Measurements from ENCODE around the gene HOOK2. TPM values are rescaled to one million over a fixed set of nuclear protein-coding genes. Genes with fewer than 3 reads are reported as not detected.

The HOOK2 gene
- total RNA-seq, 1 donor from 2014 or later = 25.9 TPM

DNA sequence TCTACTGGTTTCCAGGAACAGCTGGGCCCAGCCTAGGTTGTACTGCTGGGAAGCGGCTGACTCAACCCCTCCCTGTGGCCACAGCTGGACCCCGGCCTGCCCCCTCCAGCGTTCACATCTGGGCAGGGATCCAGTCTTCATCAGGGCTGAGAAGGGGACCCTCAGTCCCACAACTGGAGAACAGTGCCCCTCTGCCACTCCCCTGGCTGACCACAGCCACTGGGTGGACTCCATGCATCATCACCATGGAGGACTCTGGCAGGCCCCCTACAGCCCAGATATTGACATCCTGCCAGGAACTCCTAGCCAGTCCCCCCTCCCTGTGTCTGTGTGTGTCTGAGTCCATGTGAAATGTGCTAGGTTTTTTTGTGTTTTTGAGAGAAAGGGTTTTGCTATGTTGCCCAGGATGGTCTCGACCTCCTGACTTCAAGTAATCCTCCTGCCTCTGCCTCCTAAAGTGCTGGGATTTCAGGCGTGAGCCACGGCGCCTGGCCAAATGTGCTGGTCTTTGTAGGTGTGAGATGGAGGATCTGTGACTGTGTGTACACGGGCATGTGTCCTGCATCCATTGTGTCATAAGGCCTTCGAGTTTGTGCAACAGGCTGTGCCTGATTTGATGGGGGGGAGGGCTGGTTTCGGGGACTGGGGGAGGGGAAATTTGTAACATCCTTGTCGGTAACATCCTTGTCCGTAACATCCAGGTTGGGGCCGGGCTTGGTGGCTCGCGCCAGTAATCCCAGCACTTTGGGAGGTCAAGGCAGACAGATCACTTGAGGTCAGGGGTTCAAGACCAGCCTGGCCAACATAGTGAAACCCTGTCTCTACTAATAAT is 4.0 kb upstream of the HOOK2 start:
- Histone ChIP-seq H3K4me1 (ENCODE audit: insufficient read depth, low read length) (peaks cover 51% of the 10 kb centered on the region), H3K27me3 (ENCODE audit: insufficient read depth, low read length) (no peaks in the 10 kb centered on the region), H3K9ac (ENCODE audit: low read length) (peak overlapping the region; percentile 84), H4K20me1 (ENCODE audit: insufficient read depth, low read length) (no peaks in the 10 kb centered on the region), H3K4me2 (ENCODE audit: low read length) (peak overlapping the region; percentile 89), H3K36me3 (ENCODE audit: insufficient read depth, low read length) (no peaks in the 10 kb centered on the region), H2AFZ (ENCODE audit: low read depth, low read length) (peak overlapping the region; percentile 88), H3K9me3 (ENCODE audit: insufficient read depth, low read depth, low read length) (no peaks in the 10 kb centered on the region), H3K79me2 (ENCODE audit: insufficient read depth, low read length) (no peaks in the 10 kb centered on the region), H3K27ac (ENCODE audit: low read depth, low read length) (peak overlapping the region; percentile 89), H3K4me3 (ENCODE audit: insufficient read depth, low read depth, low read length) (peak overlapping the region; percentile 68)
- no peak for TF ChIP-seq EZH2 (IDR thresholded peaks at IDR 0.05; ENCODE audit: insufficient read depth, low read length)
- TF ChIP-seq, protein P1, sequence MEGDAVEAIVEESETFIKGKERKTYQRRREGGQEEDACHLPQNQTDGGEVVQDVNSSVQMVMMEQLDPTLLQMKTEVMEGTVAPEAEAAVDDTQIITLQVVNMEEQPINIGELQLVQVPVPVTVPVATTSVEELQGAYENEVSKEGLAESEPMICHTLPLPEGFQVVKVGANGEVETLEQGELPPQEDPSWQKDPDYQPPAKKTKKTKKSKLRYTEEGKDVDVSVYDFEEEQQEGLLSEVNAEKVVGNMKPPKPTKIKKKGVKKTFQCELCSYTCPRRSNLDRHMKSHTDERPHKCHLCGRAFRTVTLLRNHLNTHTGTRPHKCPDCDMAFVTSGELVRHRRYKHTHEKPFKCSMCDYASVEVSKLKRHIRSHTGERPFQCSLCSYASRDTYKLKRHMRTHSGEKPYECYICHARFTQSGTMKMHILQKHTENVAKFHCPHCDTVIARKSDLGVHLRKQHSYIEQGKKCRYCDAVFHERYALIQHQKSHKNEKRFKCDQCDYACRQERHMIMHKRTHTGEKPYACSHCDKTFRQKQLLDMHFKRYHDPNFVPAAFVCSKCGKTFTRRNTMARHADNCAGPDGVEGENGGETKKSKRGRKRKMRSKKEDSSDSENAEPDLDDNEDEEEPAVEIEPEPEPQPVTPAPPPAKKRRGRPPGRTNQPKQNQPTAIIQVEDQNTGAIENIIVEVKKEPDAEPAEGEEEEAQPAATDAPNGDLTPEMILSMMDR (IDR thresholded peaks at IDR 0.05; ENCODE audit: insufficient read depth, low read depth, low read length) = no peak
- peaks cover 21% of the 10 kb centered on the region for H3K4me1 Mint-ChIP-seq (ENCODE audit: low read depth, unreplicated experiment)
- H3K27me3 Mint-ChIP-seq (ENCODE audit: low read depth, unreplicated experiment) = no peaks in the 10 kb centered on the region
- DNase-seq (ENCODE audit: low read depth) (peak; percentile 77), FAIRE-seq (no peak)
- peaks cover 2% of the 10 kb centered on the region for H3K36me3 Mint-ChIP-seq (ENCODE audit: low read depth, unreplicated experiment)
- H3K4me3 Mint-ChIP-seq (ENCODE audit: unreplicated experiment) = peak overlapping the region; percentile 85
- H3K9me3 Mint-ChIP-seq (ENCODE audit: unreplicated experiment) = no peaks in the 10 kb centered on the region
- peak overlapping the region; percentile 95 for H3K27ac Mint-ChIP-seq (ENCODE audit: unreplicated experiment)

DNA sequence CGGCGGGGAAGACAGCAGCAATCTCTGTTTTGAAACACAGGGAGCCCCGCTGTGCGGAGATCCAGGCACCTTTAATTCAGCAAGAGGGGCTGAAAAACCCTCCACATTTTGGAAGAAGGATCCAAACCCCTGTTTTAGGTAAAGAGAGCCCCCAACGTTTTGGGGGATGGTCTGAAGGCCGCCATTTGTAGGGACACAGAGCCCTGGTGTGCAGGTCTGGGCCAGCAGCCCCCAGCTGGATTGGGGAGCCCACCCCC is 3.5 kb upstream of the HOOK2 start:
- H3K27ac Mint-ChIP-seq (ENCODE audit: unreplicated experiment) = peak overlapping the region; percentile 95
- H2AFZ ChIP-seq (ENCODE audit: low read depth, low read length) = peak overlapping the region; percentile 88
- peak overlapping the region; percentile 84 for H3K9ac ChIP-seq (ENCODE audit: low read length)
- H3K4me2 ChIP-seq (ENCODE audit: low read length) = peak overlapping the region; percentile 89
- no peaks in the 10 kb centered on the region for H3K27me3 Mint-ChIP-seq (ENCODE audit: low read depth, unreplicated experiment)
- H3K27me3 ChIP-seq (ENCODE audit: insufficient read depth, low read length) = no peaks in the 10 kb centered on the region
- TF ChIP-seq, protein P1 (IDR thresholded peaks at IDR 0.05; ENCODE audit: insufficient read depth, low read depth, low read length) = no peak
- TF ChIP-seq EZH2 (IDR thresholded peaks at IDR 0.05; ENCODE audit: insufficient read depth, low read length) = no peak
- peak overlapping the region; percentile 89 for H3K27ac ChIP-seq (ENCODE audit: low read depth, low read length)
- FAIRE-seq (no peak), DNase-seq (ENCODE audit: low read depth) (no peak)
- no peaks in the 10 kb centered on the region for H3K9me3 ChIP-seq (ENCODE audit: insufficient read depth, low read depth, low read length)
- no peaks in the 10 kb centered on the region for H3K79me2 ChIP-seq (ENCODE audit: insufficient read depth, low read length)
- no peaks in the 10 kb centered on the region for H3K36me3 ChIP-seq (ENCODE audit: insufficient read depth, low read length)
- no peaks in the 10 kb centered on the region for H3K9me3 Mint-ChIP-seq (ENCODE audit: unreplicated experiment)
- H3K36me3 Mint-ChIP-seq (ENCODE audit: low read depth, unreplicated experiment) = peaks cover 2% of the 10 kb centered on the region
- peaks cover 23% of the 10 kb centered on the region for H3K4me1 Mint-ChIP-seq (ENCODE audit: low read depth, unreplicated experiment)
- no peaks in the 10 kb centered on the region for H4K20me1 ChIP-seq (ENCODE audit: insufficient read depth, low read length)
- peak overlapping the region; percentile 85 for H3K4me3 Mint-ChIP-seq (ENCODE audit: unreplicated experiment)
- H3K4me3 ChIP-seq (ENCODE audit: insufficient read depth, low read depth, low read length) = peak overlapping the region; percentile 68
- H3K4me1 ChIP-seq (ENCODE audit: insufficient read depth, low read length) = peaks cover 47% of the 10 kb centered on the region

Data from astrocyte (in vitro differentiated cells and primary cell).